HL-60 (cell line): ENCODE data around the gene XYLT1.

ENCODE experiments used
- POLR2AphosphoS5 ChIP-seq: IDR thresholded peaks from 2 replicates; pipeline ENCODE4 v1.6.1; 2012; ENCODE audit warnings: low read depth
- REST ChIP-seq: IDR thresholded peaks from 2 replicates; pipeline ENCODE4 v1.6.1; 2012; ENCODE audit warnings: low read depth; ENCODE audit not compliant: insufficient replicate concordance
- TF ChIP-seq, protein P1 (sequence below): IDR thresholded peaks from one replicate; pipeline ENCODE4 v1.5.1; 2011; ENCODE audit warnings: low read length, control low read depth, inconsistent platforms; ENCODE audit not compliant: insufficient read depth

- TF ChIP-seq, protein P1, sequence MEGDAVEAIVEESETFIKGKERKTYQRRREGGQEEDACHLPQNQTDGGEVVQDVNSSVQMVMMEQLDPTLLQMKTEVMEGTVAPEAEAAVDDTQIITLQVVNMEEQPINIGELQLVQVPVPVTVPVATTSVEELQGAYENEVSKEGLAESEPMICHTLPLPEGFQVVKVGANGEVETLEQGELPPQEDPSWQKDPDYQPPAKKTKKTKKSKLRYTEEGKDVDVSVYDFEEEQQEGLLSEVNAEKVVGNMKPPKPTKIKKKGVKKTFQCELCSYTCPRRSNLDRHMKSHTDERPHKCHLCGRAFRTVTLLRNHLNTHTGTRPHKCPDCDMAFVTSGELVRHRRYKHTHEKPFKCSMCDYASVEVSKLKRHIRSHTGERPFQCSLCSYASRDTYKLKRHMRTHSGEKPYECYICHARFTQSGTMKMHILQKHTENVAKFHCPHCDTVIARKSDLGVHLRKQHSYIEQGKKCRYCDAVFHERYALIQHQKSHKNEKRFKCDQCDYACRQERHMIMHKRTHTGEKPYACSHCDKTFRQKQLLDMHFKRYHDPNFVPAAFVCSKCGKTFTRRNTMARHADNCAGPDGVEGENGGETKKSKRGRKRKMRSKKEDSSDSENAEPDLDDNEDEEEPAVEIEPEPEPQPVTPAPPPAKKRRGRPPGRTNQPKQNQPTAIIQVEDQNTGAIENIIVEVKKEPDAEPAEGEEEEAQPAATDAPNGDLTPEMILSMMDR, result no peak
- TF ChIP-seq REST (no peak), POLR2AphosphoS5 (no peak)
Observed at GRCh38 chr16:17387256-17387655, 83.5 kb downstream of the XYLT1 start.
